ENCODE results near the gene NBPF3.
"Not testable (repeated sequence)": the region's sequence is repeated elsewhere in the genome, so short reads cannot be mapped to it uniquely, and the experiment has no call there.

Gene NBPF3

DNA sequence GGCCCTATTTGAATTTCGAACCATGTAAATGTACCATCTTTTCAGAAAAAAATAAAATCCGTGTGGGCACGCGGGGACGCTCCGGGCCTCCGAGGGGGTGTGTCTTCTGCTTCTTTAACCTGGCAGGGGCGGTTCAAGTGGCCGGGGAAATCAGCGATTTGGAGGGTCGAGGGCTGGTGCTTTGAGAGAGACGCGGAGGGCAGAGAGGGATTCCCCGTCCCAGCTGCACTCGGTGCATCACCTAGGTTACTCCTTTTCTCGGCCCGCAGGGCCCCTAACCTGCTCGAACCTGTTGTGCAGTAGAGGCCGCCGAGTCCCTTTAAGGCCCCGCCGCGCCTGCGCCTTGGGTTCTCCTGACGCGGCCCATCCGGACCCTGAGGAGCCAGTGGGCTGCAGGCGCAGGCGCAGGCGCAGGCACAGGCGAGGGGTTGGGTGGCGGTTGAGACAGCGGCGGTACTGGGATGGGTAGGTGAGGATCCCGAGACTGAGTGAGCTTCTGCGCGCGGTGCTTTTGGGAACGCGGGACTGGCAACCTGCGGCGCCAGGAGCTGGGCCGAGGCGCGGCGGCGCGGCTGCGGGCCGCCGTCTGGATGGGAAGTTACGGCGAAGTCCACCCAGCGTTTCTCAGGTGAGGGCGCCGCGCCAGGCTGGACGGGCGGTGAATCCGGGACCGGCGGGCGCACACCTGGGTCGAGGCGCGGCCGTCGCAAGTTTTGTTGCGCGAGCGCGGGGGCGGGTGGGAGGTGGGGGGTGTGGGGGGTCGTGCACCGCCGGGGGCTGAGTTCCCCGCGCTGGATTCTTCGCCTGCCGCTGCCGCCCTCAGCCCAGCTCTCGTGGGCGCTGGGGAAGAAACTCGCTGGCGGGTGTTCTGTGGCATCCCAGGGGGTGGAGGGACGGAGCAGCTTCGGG is at the start of gene NBPF3:
Gene NBPF3, plus strand, starts transcription at position 417 of the 909 bp plus-strand sequence. CDS start 4,950 bp downstream, outside the sequence.
- peak; percentile 79 for DNase-seq (ENCODE audit: low spot score)

GRCh38 chr1:21391497-21391896 is 48.4 kb upstream of the NBPF3 start:
- DNase-seq (ENCODE audit: low spot score), result no peak

DNA sequence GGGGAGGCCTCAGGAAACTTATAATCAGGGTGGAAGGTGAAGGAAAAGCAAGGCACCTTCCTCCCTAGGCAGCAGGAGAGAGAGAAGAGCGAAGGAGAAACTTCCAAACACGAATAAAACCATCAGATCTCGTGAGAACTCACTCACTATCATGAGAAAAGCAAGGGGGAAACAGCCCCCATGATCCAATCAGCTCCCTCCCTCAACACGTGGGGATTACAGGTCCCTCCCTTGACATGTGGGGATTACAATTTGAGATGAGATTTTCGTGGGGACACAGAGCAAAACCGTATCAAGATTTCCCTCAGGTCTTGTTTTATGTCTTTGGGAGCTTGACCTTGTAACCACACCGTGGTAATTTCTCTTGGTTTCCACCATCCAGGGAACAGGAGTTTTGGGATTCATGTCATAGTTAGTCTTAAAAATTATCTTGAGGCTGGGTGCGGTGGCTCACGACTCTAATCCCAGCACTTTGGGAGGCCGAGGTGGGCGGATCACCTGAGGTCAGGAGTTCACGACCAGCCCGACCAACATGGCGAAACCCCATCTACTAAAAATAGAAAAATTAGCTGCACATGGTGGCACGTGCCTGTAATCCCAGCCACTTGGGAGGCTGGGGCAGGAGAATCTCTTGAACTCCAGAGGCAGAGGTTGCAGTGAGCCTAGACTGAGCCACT is 47.2 kb upstream of the NBPF3 start:
- no peak for DNase-seq (ENCODE audit: low spot score)

DNA sequence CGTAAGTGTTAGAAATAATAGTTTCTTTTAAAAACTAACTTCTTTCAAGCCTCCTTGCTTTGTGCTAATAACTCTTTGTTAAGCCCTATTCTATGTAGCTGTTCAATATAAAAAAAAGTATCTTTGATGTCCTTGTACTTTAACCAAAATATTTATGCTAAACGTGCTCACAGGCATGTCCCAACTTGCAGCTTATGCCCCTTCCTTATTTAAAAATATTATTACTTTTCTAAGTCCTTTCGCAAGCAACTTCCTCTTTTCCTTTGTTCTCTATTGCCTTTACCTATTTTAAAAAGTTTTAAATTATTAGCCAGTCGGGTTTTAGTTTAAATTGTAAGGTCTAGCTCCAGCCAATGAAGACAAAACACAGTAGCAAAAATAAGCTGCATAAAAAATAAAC is 43.4 kb upstream of the NBPF3 start:
- no peak for DNase-seq (ENCODE audit: low spot score)

DNA sequence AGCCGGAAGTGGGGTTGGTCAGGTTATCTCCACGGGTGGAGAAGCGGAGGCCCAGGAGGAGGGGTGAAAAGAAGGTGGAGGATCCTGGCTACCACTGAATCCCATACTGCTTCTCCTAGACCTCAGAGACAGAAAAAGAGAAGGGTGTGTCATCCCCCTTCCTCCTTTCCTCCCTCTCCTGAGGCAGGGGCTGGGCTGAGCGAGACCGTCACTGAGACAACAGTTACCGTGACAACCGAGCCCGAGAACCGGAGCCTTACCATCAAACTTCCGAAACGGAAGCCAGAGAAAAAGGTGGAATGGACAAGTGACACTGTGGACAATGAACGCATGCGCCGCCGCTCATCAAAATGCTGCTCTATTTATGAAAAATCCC is 42.1 kb upstream of the NBPF3 start:
- DNase-seq (ENCODE audit: low spot score), result no peak

GRCh38 chr1:21401726-21402346 is 38.1 kb upstream of the NBPF3 start:
- DNase-seq (ENCODE audit: low spot score), result not testable (repeated sequence)

DNA sequence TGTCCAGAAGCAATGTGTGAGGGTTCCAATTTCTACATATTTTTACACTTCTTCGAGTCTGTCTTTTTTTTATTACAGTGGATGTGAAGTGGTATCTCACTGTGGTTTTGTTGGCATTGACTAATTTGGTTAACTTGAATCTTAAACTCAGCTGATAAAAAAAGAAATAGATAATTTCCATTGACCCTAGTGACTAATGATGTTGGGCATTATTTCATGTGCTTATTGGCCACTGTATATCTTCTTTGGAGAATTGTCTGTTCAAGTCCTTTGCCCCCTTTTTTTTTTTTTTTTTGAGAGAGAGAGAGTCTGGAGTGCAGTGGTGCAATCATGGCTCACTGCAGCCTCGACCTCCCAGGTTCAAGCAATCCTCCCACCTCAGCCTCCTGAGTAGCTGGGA is 33.3 kb upstream of the NBPF3 start:
- DNase-seq (ENCODE audit: low spot score), result no peak

DNA sequence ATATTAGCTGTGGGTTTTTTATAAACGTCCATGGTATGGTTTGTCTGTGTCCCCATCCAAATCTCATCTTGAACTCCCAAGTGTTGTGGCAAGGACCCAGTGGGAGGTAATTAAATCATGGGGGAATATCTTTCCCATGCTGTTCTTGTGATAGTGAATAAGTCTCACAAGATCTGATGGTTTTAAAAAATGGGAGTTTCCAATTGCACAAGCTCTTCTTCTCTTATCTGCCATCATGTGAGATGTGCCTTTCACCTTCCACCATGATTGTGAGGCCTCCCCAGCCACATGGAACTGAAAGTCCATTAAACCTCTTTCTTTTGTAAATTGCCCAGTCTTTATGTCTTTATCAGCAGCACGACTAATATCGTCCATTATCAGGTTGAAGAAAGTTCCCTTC is 30.0 kb upstream of the NBPF3 start:
- DNase-seq (ENCODE audit: low spot score), result not testable (repeated sequence)

GRCh38 chr1:21414015-21414414 is 25.9 kb upstream of the NBPF3 start:
- no peak for DNase-seq (ENCODE audit: low spot score)

- not testable (repeated sequence) for DNase-seq (ENCODE audit: low spot score)
Measured at GRCh38 chr1:21420378-21420777, 19.6 kb upstream of the NBPF3 start.

- not testable (repeated sequence) for DNase-seq (ENCODE audit: low spot score)
Measured at GRCh38 chr1:21421307-21421706, 18.6 kb upstream of the NBPF3 start.

- DNase-seq (ENCODE audit: low spot score), result not testable (repeated sequence)
Measured at GRCh38 chr1:21427798-21428480, 12.0 kb upstream of the NBPF3 start.

GRCh38 chr1:21428481-21429073 is 11.4 kb upstream of the NBPF3 start:
- not testable (repeated sequence) for DNase-seq (ENCODE audit: low spot score)

- not testable (repeated sequence) for DNase-seq (ENCODE audit: low spot score)
Measured at GRCh38 chr1:21429210-21429609, 10.7 kb upstream of the NBPF3 start.

DNA sequence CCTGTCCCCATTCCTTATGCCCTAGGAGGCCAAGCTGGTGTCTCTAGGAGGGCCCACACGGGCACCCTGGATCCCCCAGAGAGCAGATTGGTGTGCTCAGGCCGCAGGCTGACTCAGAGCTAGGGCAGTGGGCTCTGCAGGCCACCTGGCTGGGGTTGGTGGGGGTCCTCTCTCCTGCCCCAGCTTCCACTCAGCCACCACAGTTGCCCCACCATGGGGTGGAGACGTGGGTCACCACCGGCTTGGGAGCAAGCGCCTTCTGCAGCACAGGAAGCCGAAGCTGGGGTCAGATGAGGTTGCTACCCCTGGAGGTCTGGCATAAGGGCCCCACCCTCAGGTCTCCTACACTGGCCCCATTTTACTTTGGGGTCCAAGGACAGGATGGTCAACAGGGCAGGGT is 9.1 kb upstream of the NBPF3 start:
- DNase-seq (ENCODE audit: low spot score), result not testable (repeated sequence)

- no peak for DNase-seq (ENCODE audit: low spot score)
Measured at GRCh38 chr1:21434394-21434793, 5.5 kb upstream of the NBPF3 start.

- DNase-seq (ENCODE audit: low spot score), result no peak
Measured at GRCh38 chr1:21435646-21436487, 4.1 kb upstream of the NBPF3 start.

GRCh38 chr1:21436488-21437340 is 3.2 kb upstream of the NBPF3 start:
- no peak for DNase-seq (ENCODE audit: low spot score)

DNA sequence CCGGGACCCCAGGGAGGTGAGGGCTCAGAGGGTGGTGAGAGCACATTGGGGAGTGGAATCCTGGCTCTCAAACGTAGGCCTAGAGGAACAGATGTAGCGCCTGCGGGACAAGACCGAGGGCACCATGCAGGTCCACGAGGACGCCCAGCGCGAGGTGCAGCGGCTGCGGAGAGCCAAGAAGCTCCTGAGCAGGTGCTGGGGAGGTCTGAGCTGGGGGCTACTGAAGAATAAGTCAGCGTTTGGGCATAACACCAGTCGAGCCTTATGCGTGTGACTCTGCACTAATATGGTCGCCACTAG is 2.6 kb upstream of the NBPF3 start:
- DNase-seq (ENCODE audit: low spot score), result no peak

All from HuH-7 (cell line).